HepG2 (cell line): ENCODE results near the gene UCKL1. TPM values are rescaled to one million over a fixed set of nuclear protein-coding genes. Genes with fewer than 3 reads are reported as not detected.

Experiments
- ATAC-seq: fragments of 200-7000 bp; cut with Tn5 transposase; 3 replicates; pipeline ENCODE4 v1.9.1; 2020; ENCODE audit warnings: mild to moderate bottlenecking, moderate library complexity
- BruUV-seq: library from RNA; stranded (reverse); fragments of 400-500 nt; replicated peaks from 2 replicates; lab custom pipeline; 2021; lab: Mats Ljungman, UMichigan
- CTCF ChIA-PET: fragments of 300-600 bp; formaldehyde crosslinking; extraction: SDS; loops from one replicate; lab custom pipeline; 2021; ENCODE audit warnings: low total read pairs, inconsistent platforms, low intra/inter-chr PET ratio; lab: Yijun Ruan, JAX
- POLR2A ChIA-PET: fragments of 350-600 bp; sonication (Branson Sonifier 250); formaldehyde crosslinking; loops from one replicate; lab custom pipeline; 2020; ENCODE audit warnings: antibody characterized with exemption, inconsistent platforms; lab: Yijun Ruan, JAX
- DNase-seq: peaks from one replicate; pipeline ENCODE4 v3.0.0-alpha.2; 2015; ENCODE audit warnings: low spot score
- FAIRE-seq: peaks from 3 replicates; lab custom pipeline; 2011; peaks lifted over from hg19 to GRCh38; lab: Jason Lieb, UNC
- H2AFZ ChIP-seq: one replicate; pipeline ENCODE4 v1.6.1; 2011; ENCODE audit warnings: low read length, inconsistent platforms
- H3K27ac ChIP-seq: fragments of 300-600 bp; 3 replicates; pipeline ENCODE4 v1.8.0; 2011; ENCODE audit warnings: mixed run types, mild to moderate bottlenecking, mixed read lengths, low read length, inconsistent platforms; ENCODE audit not compliant: insufficient read depth; ENCODE audit errors: extremely low read length
- H3K27me3 ChIP-seq, 2 experiments: fragments of 200-600 bp in 1 of 2; 2 replicates in 1 of 2; 3 replicates in 1 of 2; pipeline versions ENCODE4 v1.6.0 to v1.8.0; 2011; ENCODE audit warnings: low read length in 2 of 2, mild to moderate bottlenecking in 2 of 2, moderate library complexity in 2 of 2, inconsistent platforms in 1 of 2; ENCODE audit not compliant: insufficient read depth in 2 of 2, control insufficient read depth in 1 of 2
- H3K36me3 ChIP-seq, 2 experiments: fragments of 200-600 bp in 1 of 2; replicated peaks in 1 of 2; 2 replicates in 1 of 2; 3 replicates in 1 of 2; pipeline versions ENCODE4 v1.5.1 to v1.8.0; 2011; ENCODE audit warnings: low read length in 2 of 2, inconsistent platforms in 1 of 2; ENCODE audit not compliant: insufficient read depth in 2 of 2, control insufficient read depth in 1 of 2
- H3K4me1 ChIP-seq: 2 replicates; pipeline ENCODE4 v1.5.1; 2012; ENCODE audit warnings: low read length, inconsistent platforms; ENCODE audit not compliant: insufficient read depth
- H3K4me2 ChIP-seq: 2 replicates; pipeline ENCODE4 v1.6.0; 2011; ENCODE audit warnings: low read depth, low read length, inconsistent platforms
- H3K4me3 ChIP-seq, 3 experiments: fragments of 200-600 bp in 1 of 3; sonication (generic), shearing (Covaris generic) in 1 of 3; replicated peaks in 1 of 3; 2 replicates each; pipeline ENCODE4 v1.5.1; 2011 to 2016; ENCODE audit warnings: low read length in 3 of 3, inconsistent platforms in 2 of 3, low read depth in 2 of 3, mild to moderate bottlenecking in 2 of 3, control low read depth in 1 of 3, mixed read lengths in 1 of 3; ENCODE audit not compliant: insufficient read depth in 1 of 3
- H3K79me2 ChIP-seq: one replicate; pipeline ENCODE4 v1.6.1; 2011; ENCODE audit warnings: low read length, inconsistent platforms; ENCODE audit not compliant: insufficient read depth
- H3K9ac ChIP-seq: 2 replicates; pipeline ENCODE4 v1.6.0; 2011; ENCODE audit warnings: mild to moderate bottlenecking, low read depth, low read length, inconsistent platforms; ENCODE audit not compliant: insufficient read depth
- H3K9me3 ChIP-seq: 2 replicates; pipeline ENCODE4 v1.5.1; 2012; ENCODE audit warnings: mild to moderate bottlenecking, low read length
- H4K20me1 ChIP-seq: 2 replicates; pipeline ENCODE4 v1.6.0; 2011; ENCODE audit warnings: inconsistent platforms, mild to moderate bottlenecking, low read length, moderate library complexity; ENCODE audit not compliant: insufficient read depth
- FLYWCH1 ChIP-seq: sonication (generic); formaldehyde crosslinking; IDR thresholded peaks from 2 replicates; pipeline ENCODE4 v1.8.1; 2023; ENCODE audit warnings: mild to moderate bottlenecking, missing genetic modification reagents
- FOSL1 ChIP-seq: sonication (generic); formaldehyde crosslinking; IDR thresholded peaks from 2 replicates; pipeline ENCODE4 v1.9.0; 2021; ENCODE audit warnings: missing genetic modification reagents, borderline replicate concordance
- GATA4 ChIP-seq: sonication (generic); IDR thresholded peaks from 2 replicates; pipeline ENCODE4 v1.6.1; 2016; ENCODE audit warnings: antibody characterized with exemption, low read depth, borderline replicate concordance
- POLR2A ChIP-seq, 2 experiments: IDR thresholded peaks; 2 replicates each; pipeline ENCODE4 v1.6.1; 2011; ENCODE audit warnings: low read depth in 2 of 2, low read length in 2 of 2, mild to moderate bottlenecking in 1 of 2, moderate library complexity in 1 of 2; ENCODE audit not compliant: insufficient read depth in 1 of 2
- POLR2G ChIP-seq: fragments of 200-400 bp; formaldehyde crosslinking; IDR thresholded peaks from 2 replicates; pipeline ENCODE4 v1.6.1; 2018; ENCODE audit warnings: mild to moderate bottlenecking, low read depth, low read length, moderate library complexity
- RARA ChIP-seq: IDR thresholded peaks from 2 replicates; pipeline ENCODE4 v1.6.1; 2016; ENCODE audit warnings: missing genetic modification reagents, missing compliant biosample characterization
- RBM22 ChIP-seq: fragments of 200-400 bp; formaldehyde crosslinking; optimal IDR thresholded peaks from 2 replicates; pipeline ENCODE3; 2017; ENCODE audit warnings: mild to moderate bottlenecking, low read length, moderate library complexity
- ZFP91 ChIP-seq: sonication (generic); formaldehyde crosslinking; IDR thresholded peaks from 2 replicates; pipeline ENCODE4 v1.9.0; 2022; ENCODE audit warnings: missing genetic modification reagents, mild to moderate bottlenecking, borderline replicate concordance
- ZNF224 ChIP-seq: sonication (generic); formaldehyde crosslinking; IDR thresholded peaks from 2 replicates; pipeline ENCODE4 v1.5.0; 2020; ENCODE audit warnings: mild to moderate bottlenecking, missing genetic modification reagents
- ZNF256 ChIP-seq: sonication (generic); formaldehyde crosslinking; conservative IDR thresholded peaks from 2 replicates; pipeline ENCODE4 v1.4.0; 2020; ENCODE audit warnings: missing genetic modification reagents
- ZNF326 ChIP-seq: sonication (generic); formaldehyde crosslinking; IDR thresholded peaks from 2 replicates; pipeline ENCODE4 v1.4.0; 2020; ENCODE audit warnings: missing genetic modification reagents, borderline replicate concordance
- ZNF335 ChIP-seq: sonication (generic); formaldehyde crosslinking; IDR thresholded peaks from 2 replicates; pipeline ENCODE4 v1.4.0; 2020; ENCODE audit warnings: missing genetic modification reagents
- ZNF761 ChIP-seq: sonication (generic); formaldehyde crosslinking; conservative IDR thresholded peaks from 2 replicates; pipeline ENCODE4 v1.4.0; 2020; ENCODE audit warnings: mild to moderate bottlenecking, missing genetic modification reagents
- ZNF766 ChIP-seq: sonication (generic); formaldehyde crosslinking; IDR thresholded peaks from 2 replicates; pipeline ENCODE4 v1.5.0; 2020; ENCODE audit warnings: missing genetic modification reagents, borderline replicate concordance
- ZZZ3 ChIP-seq: sonication (generic); formaldehyde crosslinking; IDR thresholded peaks from 2 replicates; pipeline ENCODE4 v1.4.0; 2020; ENCODE audit warnings: missing genetic modification reagents, mild to moderate bottlenecking, borderline replicate concordance
- WGBS: methylation state at CpG from one replicate; pipeline ENCODE4 v1.1.6; 2017; ENCODE audit warnings: low lambda C conversion rate; 5-methylcytosine and 5-hydroxymethylcytosine counted together
- in situ Hi-C: cut with HindIII; loops from 2 replicates; pipeline ENCODE4 v1.10.0; 2017; ENCODE audit warnings: low pct_unique_long_range_greater_than_20kb; ENCODE audit not compliant: extremely low pct_ligation_motif_present
- intact Hi-C: fragments of 100-400 bp; cut with micrococcal nuclease; formaldehyde crosslinking; loops from one replicate; pipeline ENCODE4 v1.10.0; 2022; ENCODE audit not compliant: unreplicated experiment
- polyA plus RNA-seq, 8 experiments: library from polyadenylated mRNA; depleted of rRNA in 3 of 8; stranded (reverse) in 7 of 8; unstranded in 1 of 8; fragments of >200 nt; fragmentation: Illumina TruSeq in 4 of 8; extraction: Trizol in 4 of 8; gene quantifications; 2 replicates each; pipeline versions ENCODE4 v1.2.1 to v1.2.3, GENCODE V29; 2011 to 2016; ENCODE audit warnings: low read depth in 4 of 8, missing spikeins in 1 of 8, mixed read lengths in 1 of 8; ENCODE audit not compliant: insufficient read depth in 1 of 8
- total RNA-seq, 5 experiments: library from RNA; depleted of rRNA; stranded (reverse); fragments of >200 nt; fragmentation: Illumina TruSeq; extraction: Trizol; gene quantifications; 2 replicates each; pipeline ENCODE4 v1.2.3, GENCODE V29; 2016; ENCODE audit warnings: low read depth in 1 of 5
- TF ChIP-seq, protein P1 (sequence below): sonication (generic); formaldehyde crosslinking; conservative IDR thresholded peaks from 2 replicates; pipeline ENCODE4 v1.4.0; 2020; ENCODE audit warnings: missing genetic modification reagents

The UCKL1 gene
- total and polyA plus RNA-seq, 2 of the 13 experiments (the other 11 are each of a cell fraction or from before 2014, with no cell fraction given) = 50.2 to 126 TPM

DNA sequence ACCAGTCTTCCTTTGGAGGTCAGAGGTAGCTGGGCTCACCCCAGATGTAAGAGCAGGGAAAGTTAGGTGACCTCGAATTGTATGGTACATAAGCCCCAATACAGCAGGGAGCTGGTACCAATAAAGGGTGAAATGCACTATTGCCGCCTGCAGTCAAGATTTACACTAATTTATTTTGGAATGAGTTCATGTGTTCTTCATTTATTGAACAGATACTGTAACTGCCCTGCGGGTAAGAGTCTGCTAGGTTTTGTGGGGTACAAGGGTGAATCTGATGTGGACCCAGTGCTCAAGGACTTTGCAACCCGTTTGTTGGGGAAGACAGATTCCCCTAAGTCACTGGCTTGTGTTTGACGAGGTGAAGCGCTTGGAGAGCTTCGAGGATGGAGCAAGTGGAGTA is 63.8 kb downstream of the UCKL1 start:
- in situ Hi-C loops (no loop called here), intact Hi-C loops (no loop called here)
- Histone ChIP-seq H3K36me3 (peaks cover 24 to 41% of the 10 kb centered on the region in 2 experiments), H3K79me2 (peaks cover 18% of the 10 kb centered on the region), H3K4me2 (no peak overlapping the region), H3K27me3 (no peaks in the 10 kb centered on the region; a peak in 1 of 5 replicates), H4K20me1 (peaks cover 19% of the 10 kb centered on the region; the same call in 1 of the 2 replicates), H2AFZ (no peak overlapping the region), H3K9me3 (no peaks in the 10 kb centered on the region), H3K4me3 (no peak overlapping the region), H3K9ac (no peak overlapping the region), H3K27ac (no peak overlapping the region), H3K4me1 (peaks cover 18% of the 10 kb centered on the region)
- ChIA-PET POLR2A (interaction anchor here (1.8 kb wide), 1 partner anchor 27 kb away, joined by 6 read pairs; the partner anchor contains the start of gene TPD52L2), CTCF (no interaction called here)
- no peak for DNase-seq
- FAIRE-seq = no peak
- WGBS = 90% methylated on average over 7 of the region's 7 CpGs
- TF ChIP-seq RBM22 (peak; percentile 61), RARA (no peak), ZNF256 (CRISPR knock-in tag) (no peak), FLYWCH1 (no peak), ZNF326 (no peak), FOSL1 (no peak), GATA4 (no peak), ZNF766 (no peak), ZNF761 (no peak), ZFP91 (CRISPR knock-in tag) (no peak), ZNF335 (CRISPR knock-in tag) (no peak), POLR2A (IDR thresholded peaks at IDR 0.05; ENCODE audit: insufficient read depth in 1 of 2, low read depth in 2 of 2, low read length in 2 of 2) (0 out of 4 replicates have a peak, but pooled peaks of 1 of the 2 experiments have one; percentile 23), POLR2G (peak; percentile 59), ZNF224 (CRISPR knock-in tag) (no peak), ZZZ3 (CRISPR knock-in tag) (no peak)
- TF ChIP-seq, protein P1, sequence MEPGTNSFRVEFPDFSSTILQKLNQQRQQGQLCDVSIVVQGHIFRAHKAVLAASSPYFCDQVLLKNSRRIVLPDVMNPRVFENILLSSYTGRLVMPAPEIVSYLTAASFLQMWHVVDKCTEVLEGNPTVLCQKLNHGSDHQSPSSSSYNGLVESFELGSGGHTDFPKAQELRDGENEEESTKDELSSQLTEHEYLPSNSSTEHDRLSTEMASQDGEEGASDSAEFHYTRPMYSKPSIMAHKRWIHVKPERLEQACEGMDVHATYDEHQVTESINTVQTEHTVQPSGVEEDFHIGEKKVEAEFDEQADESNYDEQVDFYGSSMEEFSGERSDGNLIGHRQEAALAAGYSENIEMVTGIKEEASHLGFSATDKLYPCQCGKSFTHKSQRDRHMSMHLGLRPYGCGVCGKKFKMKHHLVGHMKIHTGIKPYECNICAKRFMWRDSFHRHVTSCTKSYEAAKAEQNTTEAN = no peak
- no peak for ATAC-seq
- BruUV-seq = no TSS peak
